GM18519 (cell line): ENCODE results near the gene KLHL20.
A peak's percentile ranks its signal among the peaks of the same experiment; 100 is the strongest.
"Not testable (repeated sequence)": the region's sequence is repeated elsewhere in the genome, so short reads cannot be mapped to it uniquely, and the experiment has no call there.

Experiments used
- ATAC-seq: cut with Tn5 transposase; IDR thresholded peaks from one replicate; pipeline ENCODE4 v1.9.1; 2021; ENCODE audit warnings: mild to moderate bottlenecking, moderate library complexity; ENCODE audit not compliant: unreplicated experiment, low FRiP score

KLHL20 gene

DNA sequence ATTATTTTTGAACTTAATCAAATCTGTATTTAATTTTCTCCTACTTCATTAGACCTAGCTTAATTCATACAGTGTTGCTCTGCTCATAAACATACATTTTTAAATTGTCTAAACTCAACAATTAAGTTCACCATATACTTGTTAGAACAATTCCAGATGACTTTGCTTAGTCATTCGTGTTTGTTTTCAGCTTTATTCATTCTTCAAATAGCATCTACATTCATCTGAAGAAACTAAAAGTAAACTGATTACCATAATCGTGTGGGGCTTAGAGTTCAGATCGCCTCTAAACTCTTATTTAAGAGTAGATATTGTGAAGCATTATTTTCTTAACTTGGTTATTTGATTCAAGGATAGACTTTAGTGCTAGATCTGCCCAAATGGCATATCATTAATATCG, 34.4 kb downstream of the KLHL20 start:
- no peak for ATAC-seq

DNA sequence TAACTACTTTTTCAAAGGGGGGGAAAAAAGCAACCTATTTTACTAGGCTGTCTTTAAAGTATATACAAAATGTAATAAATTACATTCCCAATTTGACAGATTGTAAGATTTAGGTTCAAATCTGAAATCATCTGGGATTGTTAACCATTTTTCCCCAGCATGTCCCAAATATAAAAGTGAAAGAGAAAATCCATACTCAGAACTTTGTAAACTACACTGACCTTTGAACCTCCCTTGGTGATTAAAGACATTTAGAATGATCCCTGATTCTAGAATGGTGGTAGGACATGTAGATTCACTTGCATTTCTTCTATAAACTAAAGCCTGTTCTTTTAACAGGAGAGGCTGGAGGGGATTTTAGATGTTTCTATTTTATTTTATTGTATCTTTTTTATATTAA, 39.0 kb downstream of the KLHL20 start:
- no peak for ATAC-seq

DNA sequence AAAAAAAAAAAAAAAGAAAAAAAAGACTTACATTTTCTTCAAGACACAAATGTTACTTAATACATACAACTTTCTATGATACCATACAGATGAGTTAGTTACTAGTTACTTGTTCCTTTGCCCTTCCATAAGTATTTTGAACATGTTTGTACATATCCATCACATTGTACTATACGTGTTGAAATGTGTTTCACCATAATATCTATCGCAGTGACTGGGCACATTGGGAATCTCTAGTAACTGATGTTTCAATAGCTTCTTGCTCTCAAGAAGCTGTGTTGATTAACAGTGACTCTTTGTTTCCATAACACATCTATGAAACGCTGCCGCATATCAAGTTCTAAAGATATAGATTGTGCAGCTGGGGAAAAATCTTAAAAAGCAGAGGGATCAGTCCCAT, 42.9 kb downstream of the KLHL20 start:
- ATAC-seq: no peak

DNA sequence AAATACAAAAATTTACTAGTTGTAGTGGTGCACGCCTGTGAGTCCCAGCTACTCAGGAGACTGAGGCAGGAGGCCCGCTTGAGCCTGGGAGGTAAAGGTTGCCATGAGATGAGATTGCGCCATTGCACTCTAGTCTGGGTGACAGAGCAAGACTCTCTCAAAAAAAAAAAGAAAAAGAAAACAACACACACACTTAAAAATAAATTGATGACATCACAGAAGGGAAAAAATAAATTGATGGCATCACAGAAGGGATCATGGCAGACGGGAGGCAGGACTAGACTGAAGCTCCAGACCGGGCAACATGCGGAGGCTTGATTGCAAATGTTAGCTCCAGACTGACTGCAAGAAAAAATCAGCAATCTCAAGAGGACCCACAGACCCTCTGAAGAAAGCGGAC, 43.3 kb downstream of the KLHL20 start:
- ATAC-seq: no peak

DNA sequence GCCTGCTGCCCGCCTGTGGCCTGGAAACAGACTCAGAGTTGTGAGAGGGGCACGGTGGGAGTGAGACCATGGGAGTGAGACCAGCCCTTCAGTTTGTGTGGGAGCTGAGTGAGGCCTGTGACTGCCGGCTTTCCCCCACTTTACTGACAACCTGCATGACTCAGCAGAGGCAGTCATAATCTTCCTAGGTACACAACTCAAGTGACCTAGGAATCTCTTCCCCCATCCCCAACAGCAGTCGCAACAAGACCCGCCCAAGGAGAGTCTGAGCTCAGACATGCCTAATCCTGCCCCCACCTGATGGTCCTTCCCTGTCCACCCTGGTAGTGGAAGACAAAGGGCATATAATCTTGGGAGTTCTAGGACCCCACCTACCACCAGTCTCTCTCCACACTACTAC, 44.2 kb downstream of the KLHL20 start:
- ATAC-seq: no peak

DNA sequence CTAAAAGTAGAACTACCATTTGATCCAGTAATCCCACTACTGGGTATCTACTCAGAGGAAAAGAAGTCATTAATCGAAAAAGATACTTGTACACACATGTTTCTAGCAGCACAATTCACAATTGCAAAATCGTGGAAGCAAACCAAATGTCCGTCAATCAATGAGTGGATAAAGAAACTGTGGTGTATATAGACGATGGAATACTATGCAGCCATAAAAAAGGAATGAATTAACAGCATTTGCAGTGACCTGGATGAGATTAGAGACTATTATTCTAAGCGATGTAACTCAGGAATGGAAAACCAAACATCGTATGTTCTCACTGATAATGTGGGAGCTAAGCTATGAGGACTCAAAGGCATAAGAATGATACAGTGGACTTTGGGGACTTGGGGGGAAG, 49.5 kb downstream of the KLHL20 start:
- ATAC-seq: not testable (repeated sequence)

DNA sequence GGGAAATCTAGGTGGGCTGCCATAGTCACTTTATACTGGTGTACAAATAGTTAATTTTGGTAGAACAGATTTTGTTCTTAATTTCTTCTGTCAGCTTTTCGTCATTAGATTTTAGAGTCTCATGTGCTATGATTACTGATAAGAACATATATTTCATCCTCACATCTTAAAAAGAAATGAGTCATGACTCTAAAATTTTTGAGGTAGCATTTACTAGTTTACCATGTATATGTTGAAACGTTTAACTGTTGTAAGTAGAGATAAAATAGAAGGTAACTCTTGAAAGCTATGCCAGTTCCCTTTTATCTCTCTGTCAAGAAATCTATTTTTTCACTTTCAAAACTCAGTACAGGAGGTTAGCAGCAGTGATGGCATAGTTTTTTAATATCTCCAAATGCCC, 53.4 kb downstream of the KLHL20 start:
- no peak for ATAC-seq

DNA sequence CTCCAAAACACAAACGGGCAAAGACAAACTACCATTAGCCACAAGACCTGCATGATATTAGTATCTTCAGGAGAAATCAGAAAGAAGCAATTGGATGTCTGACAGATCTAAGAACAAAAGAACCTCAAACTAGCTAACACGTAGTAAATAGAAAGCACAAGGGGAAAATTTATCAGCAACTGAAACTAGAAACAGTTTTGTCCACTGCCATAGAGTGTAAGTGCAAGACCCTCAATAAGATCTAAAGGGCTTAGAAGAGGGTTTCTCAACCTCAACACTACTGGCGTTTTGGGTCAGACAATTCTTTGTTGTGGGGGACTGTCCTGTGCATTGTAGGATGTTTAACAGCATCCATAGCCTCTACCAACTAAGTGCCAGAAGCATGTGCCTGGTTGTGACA, 54.0 kb downstream of the KLHL20 start:
- ATAC-seq: no peak

DNA sequence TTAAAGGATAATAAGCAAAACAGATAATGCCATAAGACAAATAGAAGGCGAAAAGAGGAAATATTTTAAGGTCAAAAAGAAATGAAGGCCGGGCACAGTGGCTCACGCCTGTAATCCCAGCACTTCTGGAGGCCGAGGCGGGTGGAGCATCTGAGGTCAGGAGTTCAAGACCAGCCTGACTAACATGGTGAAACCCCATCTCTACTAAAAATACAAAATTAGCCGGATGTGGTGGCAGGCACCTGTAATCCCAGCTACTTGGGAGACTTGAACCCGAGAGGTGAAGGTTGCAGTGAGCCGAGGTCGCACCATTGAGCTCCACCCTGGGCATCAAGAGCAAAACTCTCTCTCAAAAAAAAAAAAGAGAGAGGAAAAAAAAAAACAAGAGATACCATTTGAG, 55.5 kb downstream of the KLHL20 start:
- ATAC-seq: not testable (repeated sequence)

DNA sequence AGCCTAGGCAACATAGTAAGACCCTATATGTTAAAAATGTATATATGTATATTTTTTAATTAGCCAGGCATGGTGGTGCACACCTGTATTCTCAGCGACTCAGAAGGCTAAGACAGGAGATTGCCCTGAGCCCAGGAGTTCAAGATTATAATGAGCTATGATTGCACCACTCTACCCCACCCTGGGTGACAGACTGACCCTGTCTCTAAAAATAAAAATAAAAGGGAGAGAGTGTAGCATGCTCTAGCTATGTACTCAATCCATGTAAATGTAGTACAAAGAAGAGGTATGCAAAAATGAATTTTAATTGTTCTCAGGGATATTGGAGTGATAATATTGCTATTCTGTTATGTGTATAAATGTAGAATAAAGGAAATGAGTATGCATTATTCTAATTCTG, 56.8 kb downstream of the KLHL20 start:
- ATAC-seq: no peak

DNA sequence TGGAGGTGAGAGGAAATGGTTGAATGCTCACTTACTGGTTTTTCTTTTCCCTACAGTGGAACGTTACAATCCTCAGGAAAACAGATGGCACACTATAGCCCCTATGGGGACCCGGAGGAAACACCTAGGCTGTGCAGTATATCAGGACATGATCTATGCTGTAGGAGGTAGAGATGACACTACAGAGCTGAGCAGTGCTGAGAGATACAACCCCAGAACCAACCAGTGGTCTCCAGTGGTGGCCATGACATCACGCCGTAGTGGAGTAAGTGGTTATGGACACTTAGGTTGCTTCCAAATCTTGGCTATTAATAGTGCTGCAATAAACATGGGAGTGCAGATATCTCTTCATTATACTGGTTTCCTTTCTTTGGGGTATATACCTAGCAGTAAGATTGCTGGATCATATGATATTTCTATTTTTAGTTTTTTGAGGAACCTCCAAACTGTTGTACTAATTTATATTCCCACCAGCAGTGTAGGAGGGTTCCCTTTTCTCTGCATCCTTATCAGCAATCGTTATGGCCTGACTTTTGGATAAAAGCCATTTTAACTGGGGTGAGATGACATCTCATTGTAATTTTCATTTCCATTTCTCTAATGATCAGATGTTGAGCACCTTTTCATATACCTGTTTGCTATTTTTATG, 60.9 kb downstream of the KLHL20 start:
- no peak for ATAC-seq

DNA sequence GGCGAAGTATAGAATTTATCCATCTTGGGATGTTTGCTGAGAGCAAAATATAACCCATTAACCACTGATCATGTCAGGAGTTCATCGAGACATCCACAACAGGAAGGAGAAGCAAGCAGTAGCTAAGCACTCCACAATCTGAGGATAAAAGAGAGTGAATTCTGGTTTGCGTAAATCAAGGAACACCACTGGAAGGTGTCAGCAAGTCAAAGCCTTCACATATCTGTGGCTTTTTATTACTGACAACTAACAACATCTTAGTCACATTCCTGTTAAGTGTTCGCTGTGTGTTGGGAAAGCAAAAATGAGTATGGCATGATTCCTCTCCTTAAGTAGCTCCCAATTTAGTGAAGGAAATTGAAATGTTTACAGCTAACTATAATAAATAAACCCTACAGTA, 65.2 kb downstream of the KLHL20 start:
- no peak for ATAC-seq

DNA sequence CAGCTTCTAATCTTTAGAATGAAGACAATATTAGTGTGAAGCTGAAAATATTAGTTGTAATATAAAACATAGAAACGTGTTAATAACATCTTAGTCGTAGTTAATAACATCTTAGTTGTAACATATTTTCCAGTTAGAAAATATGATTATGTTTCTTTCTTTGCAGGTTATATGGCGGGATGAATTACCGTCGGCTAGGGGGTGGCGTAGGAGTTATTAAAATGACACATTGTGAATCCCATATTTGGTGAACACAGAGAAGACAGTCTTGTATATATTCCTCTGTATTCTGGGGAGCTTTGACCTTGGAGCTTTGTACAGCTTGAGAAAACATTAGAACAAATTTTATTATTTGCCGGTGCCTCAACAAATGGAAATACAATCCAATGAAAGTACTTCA, 70.2 kb downstream of the KLHL20 start:
- ATAC-seq: no peak

DNA sequence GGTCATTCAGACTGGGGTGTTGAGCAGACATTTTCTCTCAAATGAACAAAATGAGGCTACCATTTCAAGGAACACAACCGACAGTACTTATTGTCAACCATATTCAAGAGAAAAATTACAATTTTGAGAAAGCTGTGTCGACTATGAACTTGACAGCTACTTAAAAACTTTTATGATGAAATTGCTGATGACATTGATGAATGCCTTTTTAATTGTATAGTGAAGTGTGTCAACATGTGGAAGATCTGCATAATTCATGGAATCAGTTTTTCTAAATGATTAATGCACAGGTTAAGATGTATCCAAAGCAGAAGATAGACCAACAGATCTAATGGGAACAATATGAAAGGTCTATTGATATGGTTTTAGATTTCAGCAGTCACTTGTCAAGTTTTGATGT, 75.1 kb downstream of the KLHL20 start:
- no peak for ATAC-seq

DNA sequence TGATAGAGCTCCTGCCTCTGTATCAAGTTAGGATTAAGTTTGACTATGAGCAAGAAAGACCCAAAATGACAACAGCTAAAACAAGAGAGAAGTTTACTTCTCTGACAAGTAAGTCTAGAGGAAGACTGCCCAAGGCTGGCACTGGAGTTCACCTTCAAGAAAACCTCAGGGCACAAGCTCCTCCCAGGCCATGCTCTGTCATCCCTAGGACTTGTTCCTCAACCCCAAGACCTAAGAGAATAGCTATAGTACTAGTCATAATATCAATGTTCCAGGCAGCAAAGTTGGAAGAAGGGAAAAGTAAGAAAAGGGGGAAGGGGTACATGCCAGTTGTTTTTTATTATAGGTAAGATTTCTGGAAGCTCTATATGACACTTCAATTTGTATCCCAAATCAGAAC, 83.3 kb downstream of the KLHL20 start:
- no peak for ATAC-seq

DNA sequence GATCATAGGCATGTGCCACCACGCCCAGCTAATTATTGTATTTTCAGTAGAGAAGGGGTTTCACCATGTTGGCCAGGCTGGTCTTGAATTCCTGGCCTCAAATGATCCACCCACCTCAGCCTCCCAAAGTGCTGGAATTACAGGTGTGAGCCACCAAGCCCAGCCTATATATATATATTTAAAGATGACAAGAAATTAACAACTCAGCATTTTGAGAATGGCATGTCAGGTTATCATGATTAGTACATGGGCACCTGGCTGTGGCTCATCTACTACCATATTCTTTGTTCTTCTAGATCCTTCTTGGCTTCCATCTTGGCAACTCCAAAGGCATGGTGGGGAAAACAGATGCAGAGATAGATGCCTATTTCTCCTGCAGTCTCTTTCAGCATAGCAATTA, 85.2 kb downstream of the KLHL20 start:
- ATAC-seq: not testable (repeated sequence)

DNA sequence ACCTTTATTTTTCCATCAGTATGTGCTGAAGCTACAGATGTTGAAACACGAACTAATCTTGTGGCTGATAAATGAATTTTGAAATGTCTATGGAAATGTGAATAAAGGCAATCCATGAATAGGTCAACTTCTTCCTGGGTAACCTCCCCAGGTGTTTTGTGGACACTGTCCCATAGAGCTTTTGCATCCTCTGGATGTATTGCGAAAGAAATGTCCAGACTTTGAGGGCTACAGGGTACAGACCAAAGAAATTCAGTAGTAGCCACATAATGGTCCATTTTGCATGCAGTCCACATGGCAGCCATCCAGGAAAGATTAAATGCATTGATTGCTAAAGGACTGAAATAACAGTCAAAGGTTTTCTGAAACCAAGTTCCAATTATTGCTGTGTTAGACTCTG, 88.2 kb downstream of the KLHL20 start:
- no peak for ATAC-seq

DNA sequence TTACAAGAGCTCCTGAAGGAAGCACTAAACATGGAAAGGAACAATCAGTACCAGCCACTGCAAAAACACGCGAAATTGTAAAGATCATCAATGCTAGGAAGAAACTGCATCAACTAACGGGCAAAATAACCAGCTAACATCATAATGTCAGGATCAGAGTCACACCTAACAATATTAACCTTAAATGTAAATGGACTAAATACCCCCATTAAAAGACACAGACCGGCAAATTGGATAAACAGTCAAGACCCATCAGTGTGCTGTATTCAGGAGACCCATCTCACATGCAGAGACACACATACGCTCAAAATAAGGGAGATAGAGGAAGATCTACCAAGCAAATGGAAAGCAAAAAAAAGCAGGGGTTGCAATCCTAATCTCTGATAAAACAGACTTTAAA, 98.9 kb downstream of the KLHL20 start:
- ATAC-seq: not testable (repeated sequence)

DNA sequence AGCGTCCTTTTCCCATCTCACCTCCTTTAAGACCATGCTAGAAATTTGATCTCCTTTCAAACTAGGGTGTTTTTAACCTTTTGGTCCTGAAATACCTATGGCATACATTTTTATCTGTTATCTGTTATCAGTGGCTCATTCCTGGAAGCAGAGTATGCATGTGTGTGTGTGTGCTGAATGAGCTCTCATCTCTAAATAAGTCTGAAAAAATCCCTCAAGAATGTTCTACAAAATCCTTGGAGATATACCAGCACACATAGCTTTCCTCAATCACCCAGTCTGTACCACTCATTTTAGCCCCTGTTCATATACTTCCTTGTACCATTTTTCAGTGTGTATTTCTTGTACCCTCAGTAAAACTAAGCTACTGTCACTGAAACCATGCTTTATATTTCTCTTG, 103.7 kb downstream of the KLHL20 start:
- ATAC-seq: no peak

DNA sequence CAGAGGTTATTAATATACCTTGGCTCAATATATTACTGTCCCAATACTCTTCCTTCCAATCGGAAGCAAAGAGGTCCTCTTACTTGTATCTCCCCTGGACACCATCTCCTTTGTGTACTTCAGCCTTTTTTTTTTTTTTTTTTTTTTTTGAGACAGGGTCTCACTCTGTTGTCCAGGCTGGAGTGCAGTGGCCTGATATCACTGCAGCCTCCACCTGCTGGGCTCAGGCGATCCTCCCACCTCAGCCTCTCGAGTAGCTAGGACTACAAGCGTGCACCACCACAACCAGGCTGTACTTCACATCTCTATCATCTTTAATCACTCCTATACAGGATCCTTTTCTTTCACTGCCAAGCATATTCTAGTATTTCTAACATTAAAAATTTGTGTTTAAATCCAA, 106.9 kb downstream of the KLHL20 start:
- no peak for ATAC-seq

DNA sequence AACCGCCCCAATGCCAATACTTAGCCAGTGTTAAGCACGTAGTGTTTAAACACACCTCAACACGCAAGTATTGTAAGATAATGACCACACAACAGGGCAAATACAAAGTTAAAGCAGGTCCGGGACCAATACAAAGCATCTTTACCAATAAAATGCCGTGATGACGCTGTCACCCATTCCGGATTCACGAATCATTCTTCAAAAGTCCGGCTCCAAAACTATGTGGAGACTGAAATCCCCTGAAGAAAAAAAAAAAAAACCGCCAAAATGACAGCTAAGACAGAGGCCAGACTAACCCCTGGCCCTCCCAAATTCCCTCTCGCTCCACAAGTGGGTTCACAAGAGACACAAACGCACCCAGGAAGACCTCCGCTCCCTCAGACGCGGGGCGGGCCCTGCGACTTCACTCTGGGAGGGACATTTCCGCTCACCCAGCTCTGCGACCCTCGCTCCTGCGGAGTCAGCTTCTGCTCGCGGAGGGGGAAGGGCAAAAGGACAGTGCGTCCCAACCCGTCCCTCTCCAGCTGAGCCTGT, 109.1 kb downstream of the KLHL20 start:
- ATAC-seq: peak; percentile 23

DNA sequence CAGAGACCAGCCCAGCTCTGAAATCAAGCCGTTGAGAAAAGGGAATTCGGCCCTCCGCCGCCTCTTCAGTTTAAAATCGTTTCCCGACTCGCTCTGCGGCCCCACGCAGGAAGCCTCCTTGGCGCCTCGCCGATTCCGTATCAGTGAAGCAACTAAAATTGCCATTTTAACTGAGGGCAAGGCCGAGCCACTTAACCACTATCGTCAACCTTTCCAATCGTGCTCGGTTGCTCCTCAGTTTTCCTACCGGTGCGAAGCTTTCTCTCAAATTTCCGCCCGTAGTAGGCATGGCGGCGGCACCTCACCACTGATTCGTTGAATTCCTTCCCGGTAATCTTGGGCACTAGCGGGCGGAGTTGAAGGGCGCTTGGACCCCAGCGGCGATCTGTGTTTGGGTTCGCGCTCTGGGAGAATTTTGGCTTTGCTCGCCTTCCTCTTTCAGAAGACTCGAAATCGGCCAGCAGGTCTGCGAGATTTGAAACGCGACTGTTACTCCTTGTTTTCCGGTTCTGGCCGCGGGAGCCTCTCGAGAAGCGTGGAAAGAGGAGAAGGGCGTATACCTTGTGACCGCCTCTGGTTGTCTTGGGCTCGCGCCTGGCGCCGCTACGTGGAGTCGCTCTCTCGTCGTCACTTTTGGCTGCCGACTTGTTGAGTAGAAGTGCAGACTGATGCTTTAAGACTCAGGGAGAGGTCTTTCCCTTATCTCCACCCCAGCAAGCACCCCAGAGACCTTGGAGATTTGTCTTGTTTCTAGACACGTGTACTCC, 109.7 kb downstream of the KLHL20 start, which contains the start of the genes CENPL and DARS2:
TSS of gene CENPL (minus strand) at position 569 of the 767 bp plus-strand sequence. CDS start 13,584 bp downstream, outside the sequence.
TSS of gene DARS2 (plus strand) at position 359 of the 767 bp plus-strand sequence. CDS start 557 bp downstream, outside the sequence.
- peak; percentile 74 for ATAC-seq
